Measurements from ENCODE around the gene GLMN.

The GLMN gene

DNA sequence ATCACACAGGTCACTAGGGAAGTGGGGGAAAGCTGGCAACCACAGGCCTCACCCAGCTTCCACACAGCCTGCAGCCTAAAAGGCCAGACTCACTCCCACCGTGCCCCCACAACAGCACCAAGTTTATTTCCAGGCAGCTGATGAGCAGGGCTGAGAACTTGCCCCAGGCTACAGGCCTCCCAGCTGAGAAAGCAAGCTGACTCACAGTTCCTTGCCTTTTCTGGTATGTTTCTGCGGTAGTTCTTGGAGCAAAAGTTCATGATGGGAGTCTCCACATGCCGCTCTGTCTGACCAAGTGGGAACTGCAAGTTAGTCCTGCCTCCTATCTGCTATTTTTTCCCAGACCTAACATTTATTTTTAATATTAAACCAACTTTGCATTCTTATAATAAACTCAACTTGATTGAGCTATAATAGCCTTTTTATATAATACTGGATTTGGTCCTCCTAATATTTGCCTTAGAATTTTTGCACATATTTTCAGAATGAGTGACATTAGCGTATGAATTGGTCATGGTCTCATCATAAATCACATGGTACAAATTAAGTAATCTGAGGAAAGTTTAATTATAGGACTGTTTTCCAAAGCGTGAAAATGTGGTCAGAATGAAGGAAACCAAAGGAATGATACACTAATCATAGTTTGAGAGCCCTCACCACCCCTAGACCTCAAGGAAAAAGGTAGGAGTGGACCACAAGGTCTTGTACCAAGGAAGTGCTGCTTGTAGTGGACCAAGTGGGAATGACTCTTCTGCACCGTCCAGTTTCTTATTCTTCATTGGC is 30.8 kb upstream of the GLMN start:
- peak; percentile 40 for DNase-seq (ENCODE audit: extremely low read depth, low read depth)
- TF ChIP-seq, protein P1, sequence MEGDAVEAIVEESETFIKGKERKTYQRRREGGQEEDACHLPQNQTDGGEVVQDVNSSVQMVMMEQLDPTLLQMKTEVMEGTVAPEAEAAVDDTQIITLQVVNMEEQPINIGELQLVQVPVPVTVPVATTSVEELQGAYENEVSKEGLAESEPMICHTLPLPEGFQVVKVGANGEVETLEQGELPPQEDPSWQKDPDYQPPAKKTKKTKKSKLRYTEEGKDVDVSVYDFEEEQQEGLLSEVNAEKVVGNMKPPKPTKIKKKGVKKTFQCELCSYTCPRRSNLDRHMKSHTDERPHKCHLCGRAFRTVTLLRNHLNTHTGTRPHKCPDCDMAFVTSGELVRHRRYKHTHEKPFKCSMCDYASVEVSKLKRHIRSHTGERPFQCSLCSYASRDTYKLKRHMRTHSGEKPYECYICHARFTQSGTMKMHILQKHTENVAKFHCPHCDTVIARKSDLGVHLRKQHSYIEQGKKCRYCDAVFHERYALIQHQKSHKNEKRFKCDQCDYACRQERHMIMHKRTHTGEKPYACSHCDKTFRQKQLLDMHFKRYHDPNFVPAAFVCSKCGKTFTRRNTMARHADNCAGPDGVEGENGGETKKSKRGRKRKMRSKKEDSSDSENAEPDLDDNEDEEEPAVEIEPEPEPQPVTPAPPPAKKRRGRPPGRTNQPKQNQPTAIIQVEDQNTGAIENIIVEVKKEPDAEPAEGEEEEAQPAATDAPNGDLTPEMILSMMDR (IDR thresholded peaks at IDR 0.05; ENCODE audit: low read depth, low read length): no peak

DNA sequence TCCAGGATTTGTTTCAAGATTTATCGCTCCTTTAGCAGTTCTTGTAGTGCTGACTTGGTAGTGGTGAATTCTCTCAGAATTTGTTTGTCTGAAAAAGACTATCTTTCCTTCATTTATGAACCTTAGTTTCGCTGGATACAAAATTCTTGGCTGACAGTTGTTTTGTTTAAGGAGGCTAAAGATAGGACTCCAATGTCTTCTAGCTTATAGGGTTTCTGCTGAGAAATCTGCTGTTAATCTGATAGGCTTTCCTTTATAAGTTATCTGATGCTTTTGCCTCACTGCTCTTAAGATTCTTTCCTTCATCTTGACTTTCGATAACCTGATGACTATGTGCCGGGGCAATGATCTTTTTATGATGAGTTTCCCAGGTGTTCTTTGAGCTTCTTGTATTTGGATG is 29.0 kb upstream of the GLMN start:
- TF ChIP-seq, protein P1 (IDR thresholded peaks at IDR 0.05; ENCODE audit: low read depth, low read length): no peak
- DNase-seq (ENCODE audit: extremely low read depth, low read depth): no peak

GRCh38 chr1:92326681-92327080 is 27.9 kb upstream of the GLMN start:
- TF ChIP-seq, protein P1 (IDR thresholded peaks at IDR 0.05; ENCODE audit: low read depth, low read length): no peak
- no peak for DNase-seq (ENCODE audit: extremely low read depth, low read depth)

DNA sequence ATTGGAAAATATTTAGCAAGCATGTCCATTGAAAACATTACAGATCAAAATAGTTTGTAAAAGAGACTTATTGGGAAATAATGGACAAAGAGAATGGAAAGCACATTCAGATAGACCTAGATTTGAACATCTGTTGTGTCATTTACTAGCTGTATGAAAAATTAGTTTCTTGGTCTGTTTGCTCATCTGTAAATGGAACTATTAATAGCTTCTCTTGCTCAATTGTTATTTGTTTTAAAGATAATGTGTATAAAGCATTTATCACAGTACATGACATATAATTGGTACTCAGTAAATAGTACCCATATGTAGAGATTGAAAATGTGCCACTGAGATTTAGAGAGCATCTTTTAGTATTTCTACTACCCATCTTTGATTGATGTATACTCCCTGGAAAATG is 26.0 kb upstream of the GLMN start:
- DNase-seq (ENCODE audit: extremely low read depth, low read depth): no peak
- TF ChIP-seq, protein P1 (IDR thresholded peaks at IDR 0.05; ENCODE audit: low read depth, low read length): no peak

GRCh38 chr1:92323473-92324453 is 25.0 kb upstream of the GLMN start:
- DNase-seq (ENCODE audit: extremely low read depth, low read depth): no peak
- TF ChIP-seq, protein P1 (IDR thresholded peaks at IDR 0.05; ENCODE audit: low read depth, low read length): no peak

GRCh38 chr1:92317836-92318493 is 19.2 kb upstream of the GLMN start:
- TF ChIP-seq, protein P1 (IDR thresholded peaks at IDR 0.05; ENCODE audit: low read depth, low read length): no peak
- DNase-seq (ENCODE audit: extremely low read depth, low read depth): no peak
